Gastroesophageal sphincter (tissue), 4 donors: ENCODE data around the gene RAD18. TPM values are rescaled to one million over a fixed set of nuclear protein-coding genes. Genes with fewer than 3 reads are reported as not detected.

Experiments used
- ATAC-seq: fragments of 150-250 bp; one replicate; pipeline ENCODE4 v1.9.1; 2016; ENCODE audit warnings: mild to moderate bottlenecking, moderate library complexity
- H3K27ac ChIP-seq, 4 donors: fragments of 200-600 bp; sonication (generic) in 3 of 4; 1 replicate in 3 of 4; 2 replicates in 1 of 4; pipeline ENCODE4 v1.5.1; 2016 to 2019
- H3K27me3 ChIP-seq: fragments of 200-600 bp; sonication (generic); one replicate; pipeline ENCODE4 v1.5.1; 2019
- H3K36me3 ChIP-seq, 2 donors: fragments of 200-600 bp; sonication (generic); one replicate each; pipeline ENCODE4 v1.5.1; 2019; ENCODE audit warnings: control low read depth in 1 of 2
- H3K4me1 ChIP-seq, 3 donors: fragments of 200-600 bp; sonication (generic); 1 replicate in 2 of 3; 2 replicates in 1 of 3; pipeline ENCODE4 v1.5.1; 2016 to 2019; ENCODE audit warnings: control low read depth in 2 of 3
- H3K4me3 ChIP-seq, 2 donors: fragments of 200-600 bp; sonication (generic); one replicate each; pipeline ENCODE4 v1.5.1; 2019; ENCODE audit warnings: mild to moderate bottlenecking in 1 of 2, moderate library complexity in 1 of 2
- H3K9me3 ChIP-seq, 3 donors: fragments of 200-600 bp; sonication (generic); one replicate each; pipeline ENCODE4 v1.5.1; 2017 to 2019; ENCODE audit warnings: control low read depth in 2 of 3
- CTCF ChIP-seq, 4 experiments: fragments of 200-600 bp in 2 of 4; fragments of 450-650 bp in 2 of 4; sonication (generic) in 1 of 4; IDR thresholded peaks; one replicate each; pipeline ENCODE4 v1.5.1; 2017 to 2019; ENCODE audit warnings: antibody characterized with exemption in 4 of 4, mild to moderate bottlenecking in 2 of 4, moderate library complexity in 2 of 4
- EP300 ChIP-seq: sonication (generic); formaldehyde crosslinking; IDR thresholded peaks from one replicate; pipeline ENCODE4 v1.6.1; 2017; ENCODE audit warnings: antibody characterized with exemption, mild to moderate bottlenecking
- POLR2A ChIP-seq, 2 donors: fragments of 450-650 bp; IDR thresholded peaks; one replicate each; pipeline ENCODE4 v1.6.1; 2017; ENCODE audit warnings: antibody characterized with exemption in 2 of 2, mild to moderate bottlenecking in 2 of 2, moderate library complexity in 1 of 2
- POLR2AphosphoS5 ChIP-seq: sonication (generic); formaldehyde crosslinking; IDR thresholded peaks from one replicate; pipeline ENCODE4 v1.6.1; 2017; ENCODE audit warnings: antibody characterized with exemption
- WGBS, 2 donors: methylation state at CpG; one replicate each; pipeline ENCODE4 v1.1.5; 2018; ENCODE audit warnings: low coverage in 1 of 2; 5-methylcytosine and 5-hydroxymethylcytosine counted together
- total RNA-seq, 4 donors: library from RNA; depleted of rRNA; stranded (reverse); fragments of >200 nt; gene quantifications; one replicate each; pipeline ENCODE4 v1.1.0, GENCODE V29; 2016

RAD18 gene
- total RNA-seq, 4 donors from 2014 or later, result 5.7 to 7.8 (median 6.6) TPM

DNA sequence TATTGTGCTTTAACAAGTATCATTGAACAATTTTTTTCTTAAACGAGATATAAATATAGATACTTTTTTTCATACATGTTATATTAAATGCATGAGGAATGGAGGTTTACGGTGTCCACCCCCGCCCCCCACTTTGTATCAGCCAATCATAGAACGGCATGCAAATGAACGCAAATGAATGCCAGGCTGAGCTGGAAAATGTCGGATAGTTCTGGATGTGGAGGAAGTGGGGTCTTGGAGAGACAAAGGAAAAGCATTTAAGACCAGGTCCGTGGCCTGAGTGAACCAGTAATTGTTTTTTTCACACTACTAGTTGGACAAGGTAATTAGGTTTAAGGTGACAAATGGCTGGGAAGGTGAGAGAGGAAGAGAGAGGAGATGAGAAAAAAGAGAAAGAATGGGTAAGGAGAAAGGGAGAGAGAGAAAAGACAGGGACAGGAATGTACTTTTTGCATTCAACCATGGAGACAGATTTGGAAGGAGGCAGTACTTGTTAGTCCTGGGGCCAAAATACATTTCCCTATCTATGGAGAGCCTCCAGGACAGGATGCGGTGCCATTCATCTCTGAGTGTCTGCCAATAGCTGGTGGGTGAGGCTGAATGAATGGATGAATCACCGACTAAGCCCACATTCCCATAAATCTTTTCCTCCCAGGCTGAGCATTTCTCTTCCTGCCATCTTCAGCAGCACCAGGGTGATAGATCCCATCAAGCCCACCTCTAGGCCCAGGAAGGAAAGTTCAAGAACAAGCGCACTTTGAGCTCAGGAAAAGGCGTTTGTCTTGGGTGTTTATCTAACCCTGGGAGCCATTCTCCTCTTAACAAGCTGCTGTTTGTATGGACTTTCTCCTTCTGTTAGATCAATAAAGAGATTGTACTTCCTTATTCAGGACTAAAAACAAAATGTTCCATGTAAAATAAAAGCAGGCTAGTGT is 1.4 kb upstream of the RAD18 start:
- TF ChIP-seq EP300, result no peak
- no peak for TF ChIP-seq POLR2A (IDR thresholded peaks at IDR 0.05)
- no peak for TF ChIP-seq CTCF (IDR thresholded peaks at IDR 0.05)
- TF ChIP-seq POLR2AphosphoS5, result no peak
- WGBS, 2 donors, result 68 to 69% methylated on average over 7 to 9 of the region's 11 CpGs

DNA sequence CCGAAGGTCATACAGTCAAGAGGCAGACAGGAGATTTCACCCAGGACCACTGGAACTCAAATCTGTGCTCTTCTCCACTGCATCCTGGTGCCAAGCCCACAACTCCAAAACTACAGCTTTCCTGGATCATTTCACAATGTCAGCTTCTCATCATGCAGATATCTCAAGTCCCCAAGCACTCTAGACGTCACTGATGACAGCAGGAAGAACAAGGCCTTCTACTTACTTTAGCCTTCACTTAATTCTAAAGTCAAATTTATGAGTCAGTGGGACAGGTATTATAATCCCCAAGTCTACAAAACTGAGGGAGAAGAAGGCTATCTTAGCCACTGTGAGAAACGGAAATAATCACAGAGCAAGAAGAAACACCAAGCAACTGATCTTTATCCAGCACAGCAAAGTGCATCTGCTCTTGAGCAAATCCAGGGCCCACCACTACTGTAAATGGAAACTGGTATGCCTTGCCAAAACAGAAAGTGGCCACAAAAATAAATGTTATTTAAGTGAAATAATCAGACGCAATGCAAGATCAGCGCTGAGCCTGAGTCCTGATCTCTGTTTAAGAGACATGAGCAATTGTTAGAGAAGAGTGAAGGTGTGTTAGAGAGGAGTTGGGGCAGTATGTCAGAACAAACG is 928 bp downstream of the RAD18 start:
- peaks cover 0 to 6% of the 10 kb centered on the region in 2 donors for H3K36me3 ChIP-seq
- H3K4me3 ChIP-seq, result peak overlapping the region; percentile 67 to 99
- peak overlapping the region in 1 of 4 donors; percentile 80 for H3K27ac ChIP-seq
- H3K27me3 ChIP-seq, result no peaks in the 10 kb centered on the region
- no peak for TF ChIP-seq EP300
- TF ChIP-seq POLR2AphosphoS5, result no peak
- no peak for TF ChIP-seq CTCF (IDR thresholded peaks at IDR 0.05)
- no peak for TF ChIP-seq POLR2A (IDR thresholded peaks at IDR 0.05)
- H3K9me3 ChIP-seq, result no peaks in the 10 kb centered on the region
- WGBS, 2 donors, result 21 to 45% methylated on average over 4 to 6 of the region's 6 CpGs
- ATAC-seq, result no peak
- H3K4me1 ChIP-seq, result peaks cover 3 to 20% (median 6%) of the 10 kb centered on the region in 3 donors

More for the DNA sequence above, 1.4 kb upstream of the RAD18 start:
- no peak overlapping the region for H3K27ac ChIP-seq
- peaks cover 3 to 20% (median 6%) of the 10 kb centered on the region in 3 donors for H3K4me1 ChIP-seq
- no peaks in the 10 kb centered on the region for H3K36me3 ChIP-seq
- no peaks in the 10 kb centered on the region for H3K9me3 ChIP-seq
- H3K4me3 ChIP-seq, result no peak overlapping the region
- no peak for ATAC-seq
- H3K27me3 ChIP-seq, result peaks cover 15% of the 10 kb centered on the region

DNA sequence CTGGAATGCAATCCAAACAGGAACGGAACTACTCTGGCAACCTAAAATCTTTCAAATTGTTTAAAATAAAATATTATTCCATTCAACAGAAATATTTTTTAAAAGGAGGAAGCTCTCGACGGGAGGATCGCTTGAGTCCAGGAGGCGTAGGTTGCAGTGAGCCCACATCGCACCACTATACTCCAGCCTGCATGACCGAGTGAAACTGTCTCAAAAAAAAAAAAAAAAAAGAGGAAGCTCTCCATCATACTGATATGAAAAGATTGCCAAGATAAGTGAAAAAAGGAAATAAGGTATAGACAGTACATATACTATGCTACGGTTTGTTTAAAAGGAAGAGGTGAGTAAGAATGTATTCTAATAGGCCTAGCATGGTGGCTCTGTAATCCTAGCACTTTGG is 3.6 kb downstream of the RAD18 start:
- no peak for ATAC-seq
- H3K27me3 ChIP-seq, result no peaks in the 10 kb centered on the region
- H3K36me3 ChIP-seq, result peaks cover 0 to 18% of the 10 kb centered on the region in 2 donors
- no peak overlapping the region for H3K27ac ChIP-seq
- H3K9me3 ChIP-seq, result no peaks in the 10 kb centered on the region
- H3K4me3 ChIP-seq, result no peak overlapping the region
- peaks cover 3 to 20% (median 6%) of the 10 kb centered on the region in 3 donors for H3K4me1 ChIP-seq
- TF ChIP-seq POLR2AphosphoS5, result no peak
- TF ChIP-seq POLR2A (IDR thresholded peaks at IDR 0.05), result no peak
- no peak for TF ChIP-seq EP300
- TF ChIP-seq CTCF (IDR thresholded peaks at IDR 0.05), result no peak
- WGBS, 2 donors, result 70 to 100% methylated on average over 5 to 8 of the region's 8 CpGs

- no peak overlapping the region for H3K27ac ChIP-seq
- no peak overlapping the region for H3K4me3 ChIP-seq
- ATAC-seq, result no peak
- H3K36me3 ChIP-seq, result peaks cover 0 to 18% of the 10 kb centered on the region in 2 donors
- no peaks in the 10 kb centered on the region for H3K27me3 ChIP-seq
- no peak for TF ChIP-seq POLR2A (IDR thresholded peaks at IDR 0.05)
- H3K9me3 ChIP-seq, result no peaks in the 10 kb centered on the region
- WGBS, 2 donors, result 73% methylated on average over 1 to 2 of the region's 4 CpGs
- H3K4me1 ChIP-seq, result no peaks in the 10 kb centered on the region
Observed at GRCh38 chr3:8954938-8955763, 8.1 kb downstream of the RAD18 start.

GRCh38 chr3:8953313-8953712 is 10.0 kb downstream of the RAD18 start:
- no peak for ATAC-seq
- TF ChIP-seq CTCF (IDR thresholded peaks at IDR 0.05) (no peak), POLR2AphosphoS5 (no peak), EP300 (no peak), POLR2A (IDR thresholded peaks at IDR 0.05) (no peak)
- Histone ChIP-seq H3K36me3 (peaks cover 0 to 13% of the 10 kb centered on the region in 2 donors), H3K27ac (no peak overlapping the region), H3K9me3 (no peaks in the 10 kb centered on the region), H3K4me3 (no peak overlapping the region), H3K27me3 (no peaks in the 10 kb centered on the region), H3K4me1 (no peaks in the 10 kb centered on the region)
